Suppressor macrophage treated with lipopolysaccharide for 1 hour (primary cell): ENCODE data around the gene ZFP36.
A peak's percentile ranks its signal among the peaks of the same experiment; 100 is the strongest.

Experiments used
- DNase-seq, 3 donors: peaks; one replicate each; pipeline ENCODE4 v3.0.0-alpha.2; 2020 to 2022

Gene ZFP36

GRCh38 chr19:39384839-39385568, 21.6 kb upstream of the ZFP36 start:
- DNase-seq = no peak

DNA sequence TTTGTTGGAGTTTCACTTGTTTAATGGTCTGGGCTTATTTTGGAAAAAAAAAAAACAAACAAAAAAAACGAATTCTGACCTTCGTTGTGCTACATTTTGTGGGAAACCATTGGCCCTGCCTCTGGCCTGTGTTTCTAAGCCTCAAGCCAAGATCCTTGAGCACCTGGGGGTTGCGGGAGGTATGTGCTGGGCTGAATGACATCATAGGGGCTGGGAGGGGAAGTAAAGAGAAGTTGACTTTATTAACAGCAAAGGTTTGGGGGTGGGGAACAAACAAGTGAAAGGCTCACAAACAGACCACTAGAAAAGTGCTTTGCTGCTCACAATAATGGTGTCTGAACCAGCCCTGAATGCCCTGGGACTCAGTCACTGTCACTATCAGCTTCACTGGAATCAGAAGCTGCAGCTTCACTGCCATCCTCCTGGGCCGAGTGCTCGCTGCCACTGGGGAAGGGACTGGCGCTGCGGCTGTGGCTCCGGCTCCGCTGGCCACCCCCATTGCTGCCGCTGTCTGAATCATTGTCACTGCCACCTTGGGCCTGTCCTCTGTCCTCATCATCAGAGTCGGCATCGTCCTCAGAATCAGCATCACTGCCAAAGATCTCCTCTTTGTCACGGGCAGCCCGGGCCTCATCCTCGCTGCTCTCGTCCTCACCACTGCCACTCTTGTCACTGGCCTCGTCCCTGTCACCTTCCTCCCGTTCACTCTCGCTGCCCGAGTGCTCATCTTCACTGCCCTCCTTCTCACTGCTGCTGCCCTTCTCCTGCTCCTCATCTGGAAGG, 20.8 kb upstream of the ZFP36 start:
- DNase-seq = no peak

DNA sequence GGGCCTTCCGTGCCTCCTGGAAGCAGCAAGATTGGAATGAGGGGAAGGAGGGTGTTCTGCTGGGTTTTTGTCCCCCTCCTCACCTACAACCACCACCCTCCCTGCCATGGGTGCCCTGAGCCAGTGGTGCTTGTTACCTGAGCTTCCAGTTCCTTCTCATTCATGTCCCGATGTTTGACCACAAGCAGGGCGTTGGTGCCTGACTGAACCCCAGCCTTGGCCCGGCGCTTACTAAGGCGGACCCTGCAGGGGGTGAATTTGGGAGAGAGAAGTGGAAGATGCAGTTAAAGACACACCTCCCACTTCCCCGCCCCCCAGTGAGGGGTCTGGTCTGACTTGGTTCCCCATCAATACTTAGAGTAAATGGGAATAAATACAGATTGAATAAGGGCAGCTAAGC, 20.1 kb upstream of the ZFP36 start:
- no peak for DNase-seq

GRCh38 chr19:39388657-39389056, 18.0 kb upstream of the ZFP36 start:
- no peak for DNase-seq

- no peak for DNase-seq
These were observed 16.8 kb upstream of the ZFP36 start for GRCh38 chr19:39389631-39390414.

GRCh38 chr19:39390451-39390750, 16.2 kb upstream of the ZFP36 start:
- DNase-seq = no peak

GRCh38 chr19:39390751-39391437, 15.8 kb upstream of the ZFP36 start, which contains the start of the genes MED29 and PAF1:
Gene MED29, plus strand, starts transcription at chr19:39391378. Its CDS starts 45 bp downstream, at chr19:39391423.
Gene PAF1, minus strand, starts transcription at chr19:39391106. Its CDS starts 242 bp downstream, at chr19:39390864.
- peak; percentile 97 to 100 (median 99) for DNase-seq

- DNase-seq = peak; percentile 93 to 97 (median 95)
These were observed 9.0 kb upstream of the ZFP36 start for GRCh38 chr19:39397360-39398296.

GRCh38 chr19:39398297-39398864, 8.3 kb upstream of the ZFP36 start:
- peak; percentile 93 for DNase-seq

DNA sequence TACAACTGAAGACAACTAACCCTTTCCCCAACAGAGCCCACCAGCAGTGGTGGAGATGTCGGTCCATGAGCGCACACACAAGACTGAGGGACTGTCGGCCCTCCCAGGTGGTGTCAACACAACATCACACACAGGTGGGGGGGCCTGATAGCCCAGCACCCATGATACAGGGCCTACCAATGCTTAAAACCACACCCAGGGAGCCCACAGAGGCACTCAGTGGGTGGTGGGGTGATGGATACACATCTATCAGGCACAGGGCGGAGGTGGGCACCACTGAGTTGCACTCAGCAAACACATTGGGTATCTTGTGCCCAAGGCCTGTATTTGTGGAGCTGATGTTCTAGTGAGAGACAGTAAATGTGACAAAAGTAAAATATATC, 7.0 kb upstream of the ZFP36 start:
- DNase-seq = no peak

GRCh38 chr19:39400061-39400460, 6.6 kb upstream of the ZFP36 start:
- DNase-seq = no peak

DNA sequence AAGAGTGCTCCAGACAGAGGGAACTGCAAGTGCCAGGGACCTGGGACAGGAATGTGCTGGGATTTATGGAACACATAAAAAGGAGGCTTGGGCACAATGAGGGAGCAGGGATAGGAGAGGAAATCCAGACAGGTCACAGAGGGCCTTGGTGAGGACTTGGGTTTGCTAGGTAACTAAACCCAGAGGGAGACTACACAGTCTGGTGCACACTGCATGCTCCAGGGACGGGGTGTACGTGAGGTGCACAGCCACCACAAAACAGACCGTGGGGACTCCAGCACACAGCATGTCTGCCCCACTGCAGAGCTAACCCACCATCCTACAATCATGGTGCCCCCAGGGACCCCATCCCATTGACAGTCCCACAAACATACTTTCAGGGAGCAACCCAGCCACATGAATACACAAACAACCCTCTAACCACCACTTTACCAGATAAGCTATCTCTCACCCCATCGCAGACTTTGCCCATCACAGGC, 5.5 kb upstream of the ZFP36 start:
- no peak for DNase-seq

DNA sequence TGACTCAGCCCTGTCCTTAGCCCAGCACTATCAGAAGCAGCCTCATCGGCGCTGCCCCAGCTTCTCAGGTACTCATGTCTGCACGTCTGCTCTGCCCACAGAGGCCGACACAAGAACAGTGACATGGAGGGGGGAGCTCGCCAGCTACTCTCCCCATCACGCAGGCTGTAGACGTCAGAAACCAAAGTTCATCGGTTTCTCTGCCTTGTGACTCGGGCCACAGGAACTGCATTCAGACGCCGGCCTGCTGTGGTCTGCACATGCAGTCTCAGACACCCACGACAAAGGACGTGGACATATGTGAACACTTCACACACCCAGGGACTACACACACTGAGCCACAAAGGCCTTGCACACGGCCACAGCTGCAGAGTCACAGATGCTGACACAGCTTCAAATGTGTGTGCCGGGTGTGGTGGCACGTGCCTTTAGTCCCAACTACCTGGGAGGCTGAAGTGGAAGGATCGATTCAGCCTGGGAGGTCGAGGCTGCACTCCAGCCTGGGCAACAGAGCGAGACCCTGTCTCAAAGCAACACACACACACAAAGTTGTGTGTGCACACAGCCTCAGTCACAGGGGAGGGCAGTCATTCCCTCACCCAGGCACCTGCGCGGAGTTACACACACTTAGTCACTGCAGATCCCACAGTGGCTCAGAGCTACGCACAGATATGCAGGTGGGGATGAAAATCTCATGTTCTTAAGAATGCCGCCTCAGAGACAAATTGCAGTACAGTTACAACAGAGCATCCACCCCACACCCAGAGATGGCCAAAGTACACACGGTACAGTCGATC, 4.9 kb upstream of the ZFP36 start:
- DNase-seq = peak; percentile 55 to 77 (median 65)

DNA sequence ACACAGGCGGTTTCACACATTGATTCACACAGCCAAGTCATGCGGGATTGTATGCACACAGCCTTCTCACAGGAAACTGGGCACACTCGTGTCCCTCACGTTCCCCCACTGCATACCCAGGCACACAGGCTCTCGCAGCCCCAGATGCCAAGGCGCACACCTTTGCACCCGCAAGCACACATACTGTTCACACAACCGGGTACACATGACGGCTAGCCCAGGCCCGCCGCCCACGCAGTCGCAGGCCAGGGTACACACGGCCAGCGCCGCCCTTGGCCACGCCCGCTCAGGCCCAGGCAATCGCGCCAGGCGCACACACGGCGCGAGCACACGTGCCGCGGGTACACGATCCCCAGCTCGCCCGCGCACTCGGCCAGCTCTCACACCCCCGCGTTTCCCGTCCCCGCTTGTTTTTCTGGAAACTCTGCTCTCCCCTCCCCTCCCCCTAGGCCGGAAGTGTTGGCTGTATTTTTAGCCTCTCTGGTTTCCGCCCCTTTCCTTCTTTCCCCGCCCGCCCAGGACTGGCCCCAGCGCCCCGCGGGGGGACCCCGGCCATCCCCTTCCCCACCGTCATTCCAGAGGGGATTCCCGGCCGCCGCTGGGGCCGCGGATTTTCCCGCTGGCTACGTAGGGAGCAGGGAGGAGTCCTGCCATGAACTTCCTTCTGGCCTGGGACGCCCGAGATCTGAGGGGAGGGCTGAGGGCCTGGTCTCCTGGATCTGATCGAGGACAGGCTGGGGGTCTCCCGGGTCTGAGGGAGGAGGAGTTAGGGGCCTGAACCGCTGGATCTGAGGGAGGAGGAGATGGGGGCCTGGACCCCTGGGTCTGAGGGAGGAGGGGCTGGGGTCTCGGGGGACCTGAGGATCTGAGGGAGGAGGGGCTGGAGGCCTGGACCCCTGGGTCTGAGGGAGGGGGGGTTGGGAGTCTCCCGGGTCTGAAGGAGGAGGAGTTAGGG, 4.0 kb upstream of the ZFP36 start:
- DNase-seq = peak; percentile 98 to 99 (median 98)

GRCh38 chr19:39403331-39404312, 3.0 kb upstream of the ZFP36 start:
- peak; percentile 98 to 99 (median 99) for DNase-seq

DNA sequence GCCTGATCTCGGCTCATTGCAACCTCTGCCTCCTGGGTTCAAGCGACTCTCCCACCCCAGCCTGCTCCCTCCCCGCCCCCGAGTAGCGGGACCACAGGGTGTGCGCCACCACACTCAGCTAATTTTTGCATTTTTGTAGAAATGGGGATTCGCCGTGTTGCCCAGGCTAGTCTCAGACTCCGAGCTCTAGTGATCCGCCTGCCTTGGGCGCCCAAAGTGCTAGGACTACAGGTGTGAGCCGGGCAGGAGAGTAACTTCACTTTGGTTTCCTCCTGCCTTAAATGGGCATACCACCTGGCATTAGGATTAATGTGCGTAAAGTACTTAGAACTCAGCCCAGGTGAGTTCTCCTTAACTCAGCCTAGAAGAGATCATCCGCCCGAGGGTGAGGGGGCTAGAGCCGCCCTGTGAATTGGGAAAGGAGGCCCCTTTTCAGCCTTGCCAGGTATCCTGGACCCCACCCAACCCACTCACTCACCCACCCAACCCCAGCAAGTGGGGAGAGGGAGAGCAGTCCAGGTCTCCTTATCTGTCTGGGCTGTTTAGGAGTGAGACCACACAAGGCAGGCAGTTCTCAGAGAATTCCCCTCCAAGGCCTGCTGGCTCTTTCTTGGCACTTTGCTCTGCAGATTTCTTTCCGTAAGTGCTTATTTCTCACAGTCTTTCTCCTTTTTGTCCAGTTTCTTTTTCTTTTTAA, 1.2 kb upstream of the ZFP36 start:
- DNase-seq = peak in 1 of 3 donors; percentile 37
